HG02610 (cell line): ENCODE results near the gene POMT1.
"Not testable (repeated sequence)": the region's sequence is repeated elsewhere in the genome, so short reads cannot be mapped to it uniquely, and the experiment has no call there.

Source experiments
- ATAC-seq: cut with Tn5 transposase; IDR thresholded peaks from one replicate; pipeline ENCODE4 v1.9.1; 2021; ENCODE audit warnings: mild to moderate bottlenecking, moderate library complexity; ENCODE audit not compliant: unreplicated experiment

Gene POMT1, protein sequence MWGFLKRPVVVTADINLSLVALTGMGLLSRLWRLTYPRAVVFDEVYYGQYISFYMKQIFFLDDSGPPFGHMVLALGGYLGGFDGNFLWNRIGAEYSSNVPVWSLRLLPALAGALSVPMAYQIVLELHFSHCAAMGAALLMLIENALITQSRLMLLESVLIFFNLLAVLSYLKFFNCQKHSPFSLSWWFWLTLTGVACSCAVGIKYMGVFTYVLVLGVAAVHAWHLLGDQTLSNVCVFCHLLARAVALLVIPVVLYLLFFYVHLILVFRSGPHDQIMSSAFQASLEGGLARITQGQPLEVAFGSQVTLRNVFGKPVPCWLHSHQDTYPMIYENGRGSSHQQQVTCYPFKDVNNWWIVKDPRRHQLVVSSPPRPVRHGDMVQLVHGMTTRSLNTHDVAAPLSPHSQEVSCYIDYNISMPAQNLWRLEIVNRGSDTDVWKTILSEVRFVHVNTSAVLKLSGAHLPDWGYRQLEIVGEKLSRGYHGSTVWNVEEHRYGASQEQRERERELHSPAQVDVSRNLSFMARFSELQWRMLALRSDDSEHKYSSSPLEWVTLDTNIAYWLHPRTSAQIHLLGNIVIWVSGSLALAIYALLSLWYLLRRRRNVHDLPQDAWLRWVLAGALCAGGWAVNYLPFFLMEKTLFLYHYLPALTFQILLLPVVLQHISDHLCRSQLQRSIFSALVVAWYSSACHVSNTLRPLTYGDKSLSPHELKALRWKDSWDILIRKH

DNA sequence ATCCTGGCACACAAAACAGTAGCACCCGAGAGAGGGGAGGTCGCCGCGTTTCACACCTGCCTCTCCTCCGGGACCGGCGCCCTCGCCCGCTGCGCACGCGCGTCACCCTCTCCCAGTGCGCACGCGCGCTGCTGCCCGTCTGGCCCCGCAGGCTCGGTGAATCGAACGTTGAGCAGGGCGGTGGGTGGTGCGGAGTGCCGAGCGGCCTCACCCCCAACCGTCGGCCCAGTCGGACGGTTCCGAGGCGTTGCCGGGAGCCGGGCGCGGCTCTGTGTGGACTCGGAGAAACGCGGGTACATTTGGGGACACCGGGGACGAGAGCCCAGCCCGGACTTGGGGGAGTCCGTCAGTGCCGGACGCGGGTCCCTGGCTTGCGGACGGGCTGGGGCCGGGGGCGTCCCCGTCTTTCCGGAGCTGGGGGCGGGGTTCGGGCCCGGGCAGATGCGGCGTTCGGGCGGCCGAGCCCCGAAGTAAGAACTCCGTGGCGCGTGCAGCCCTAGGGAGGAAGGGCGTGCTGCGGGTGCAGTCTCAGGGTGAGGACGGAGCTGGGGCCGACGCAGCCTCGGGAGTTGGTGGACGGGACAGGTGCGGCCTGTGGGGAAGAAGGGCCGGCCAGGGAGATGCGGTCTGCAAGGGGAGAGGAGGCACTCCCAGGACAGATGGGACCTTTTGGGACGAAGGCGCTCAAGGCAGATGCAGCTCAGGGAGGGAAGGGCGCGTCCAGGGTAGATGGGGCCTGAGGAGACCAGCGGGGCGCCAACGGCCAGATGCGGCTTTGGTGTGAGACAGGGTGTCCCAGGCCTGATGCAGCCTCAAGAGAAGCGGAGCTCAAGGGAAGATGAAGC lies at the start of gene POMT1:
Gene POMT1, plus strand, starts transcription at position 138 of the 845 bp plus-strand sequence. CDS start 1,301 bp downstream, outside the sequence.
- peak; percentile 70 for ATAC-seq

DNA sequence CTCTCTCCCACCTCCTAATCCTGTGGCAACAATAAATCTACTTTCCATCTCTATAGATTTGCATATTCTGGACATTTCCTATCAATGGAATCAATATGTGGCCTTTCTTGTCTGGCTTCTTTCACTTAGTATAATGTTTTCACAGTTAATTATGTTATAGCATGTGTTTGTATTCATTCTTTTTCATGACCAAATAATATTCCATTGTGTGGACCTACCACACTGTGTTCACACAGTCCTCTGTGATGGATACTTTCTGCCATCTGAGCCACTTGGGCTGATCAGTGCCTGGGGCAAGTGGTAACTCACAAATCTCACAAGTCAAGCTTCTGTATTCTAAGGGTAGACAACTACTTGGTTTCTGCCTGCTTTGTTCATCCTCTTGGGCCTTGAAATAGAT lies 48.7 kb upstream of the POMT1 start:
- no peak for ATAC-seq

- ATAC-seq, result not testable (repeated sequence)
Measured at GRCh38 chr9:131455655-131456054, 47.1 kb upstream of the POMT1 start.

- ATAC-seq, result no peak
Measured at GRCh38 chr9:131457746-131458145, 45.0 kb upstream of the POMT1 start.

- ATAC-seq, result no peak
Measured at GRCh38 chr9:131459056-131459455, 43.7 kb upstream of the POMT1 start.

DNA sequence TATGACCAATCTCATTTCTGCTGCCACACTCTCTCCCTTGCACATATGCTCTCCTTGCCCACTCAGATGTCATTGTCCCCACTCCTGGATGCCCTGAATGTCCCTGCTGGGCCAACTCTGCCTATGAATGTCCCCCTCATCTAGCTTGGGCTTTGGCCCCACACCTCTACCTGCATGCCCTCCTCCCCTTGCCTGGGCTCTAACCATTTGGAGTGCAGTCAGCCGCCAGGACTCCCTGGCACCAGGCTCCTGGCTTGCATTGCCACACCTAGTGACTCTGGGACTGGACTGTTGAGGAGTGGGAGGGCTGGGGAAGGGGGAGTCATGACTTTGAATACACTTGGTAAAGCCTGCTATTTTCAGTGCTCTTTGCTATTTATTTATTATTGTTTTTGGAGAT lies 41.6 kb upstream of the POMT1 start:
- ATAC-seq, result no peak

DNA sequence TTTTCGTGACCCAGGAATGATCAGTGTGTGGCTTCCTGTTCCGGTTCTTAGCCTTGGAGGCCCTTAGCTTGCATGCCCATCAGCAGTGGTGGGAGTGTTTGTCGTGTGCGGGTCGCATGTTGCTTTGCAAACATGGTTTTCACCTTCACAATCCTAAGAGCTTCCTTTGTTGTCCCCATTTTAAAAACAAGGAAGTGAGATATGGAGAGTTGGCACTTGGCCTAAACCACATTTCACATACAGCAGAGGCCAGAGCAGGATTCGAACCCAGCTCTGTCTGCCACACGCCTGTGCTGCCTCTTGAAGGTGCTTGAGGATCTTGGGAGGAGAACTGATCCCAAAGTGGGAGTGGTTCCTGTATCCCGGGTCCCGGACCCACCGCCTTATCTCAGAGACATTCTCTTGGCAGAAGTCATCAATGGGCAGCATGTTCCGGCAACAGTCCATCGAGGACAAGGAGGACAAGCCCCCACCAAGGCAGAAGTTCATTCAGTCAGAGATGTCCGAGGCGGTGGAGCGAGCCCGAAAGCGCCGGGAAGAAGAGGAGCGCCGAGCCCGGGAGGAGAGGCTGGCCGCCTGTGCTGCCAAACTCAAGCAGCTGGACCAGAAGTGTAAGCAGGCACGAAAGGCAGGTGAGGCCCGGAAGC lies 38.2 kb upstream of the POMT1 start:
- ATAC-seq, result no peak

DNA sequence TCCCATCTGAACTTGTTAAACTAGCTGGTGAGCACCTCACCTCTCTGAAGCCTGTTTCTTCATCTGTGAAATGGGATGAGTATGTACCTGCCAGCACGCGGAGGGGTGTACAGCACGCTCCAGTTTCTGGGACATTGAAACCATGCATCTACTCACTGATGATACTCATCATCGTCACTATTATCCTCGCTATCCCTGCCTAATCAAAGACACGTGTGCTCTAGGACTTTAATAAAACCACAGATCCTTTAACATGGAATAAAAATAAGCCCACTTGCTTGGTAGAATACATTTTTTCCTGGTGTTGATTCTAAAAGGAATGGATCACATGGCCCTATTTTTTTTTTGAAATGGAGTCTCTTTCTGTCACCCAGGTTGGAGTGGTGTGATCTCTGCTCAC lies 37.3 kb upstream of the POMT1 start:
- ATAC-seq, result no peak

DNA sequence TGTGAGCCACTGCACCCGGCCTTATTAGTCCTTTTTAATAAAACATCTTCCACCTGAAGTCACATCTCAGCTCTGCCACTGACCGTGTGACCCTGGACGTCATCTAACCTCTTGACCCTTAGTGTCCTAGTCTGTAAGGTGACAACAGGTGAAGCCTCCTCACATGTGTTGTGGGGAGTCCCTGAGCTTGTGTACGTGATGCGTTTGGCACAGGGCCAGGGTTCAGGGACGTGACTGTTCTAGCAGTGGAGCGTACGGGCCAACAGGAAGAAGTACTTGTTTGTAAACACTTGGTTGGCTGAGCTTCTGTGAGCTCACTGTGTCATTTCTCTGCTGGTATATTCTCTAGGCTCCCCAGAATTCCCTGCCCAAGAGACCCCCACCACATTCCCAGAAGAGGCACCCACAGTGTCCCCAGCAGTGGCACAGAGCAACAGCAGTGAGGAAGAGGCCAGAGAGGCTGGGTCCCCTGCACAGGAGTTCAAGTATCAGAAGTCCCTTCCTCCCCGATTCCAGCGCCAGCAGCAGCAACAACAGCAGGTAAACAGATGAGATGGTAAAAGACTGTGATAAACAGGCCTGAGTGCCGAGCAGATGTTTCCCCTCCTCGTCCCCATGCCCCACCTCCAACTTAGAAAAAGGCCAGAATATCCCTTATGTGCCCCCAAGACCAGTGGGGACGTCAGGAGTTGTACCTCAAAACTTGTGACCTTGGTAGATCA lies 35.3 kb upstream of the POMT1 start:
- ATAC-seq, result no peak

- no peak for ATAC-seq
Measured at GRCh38 chr9:131468031-131468430, 34.7 kb upstream of the POMT1 start.

- no peak for ATAC-seq
Measured at GRCh38 chr9:131469356-131469755, 33.4 kb upstream of the POMT1 start.

DNA sequence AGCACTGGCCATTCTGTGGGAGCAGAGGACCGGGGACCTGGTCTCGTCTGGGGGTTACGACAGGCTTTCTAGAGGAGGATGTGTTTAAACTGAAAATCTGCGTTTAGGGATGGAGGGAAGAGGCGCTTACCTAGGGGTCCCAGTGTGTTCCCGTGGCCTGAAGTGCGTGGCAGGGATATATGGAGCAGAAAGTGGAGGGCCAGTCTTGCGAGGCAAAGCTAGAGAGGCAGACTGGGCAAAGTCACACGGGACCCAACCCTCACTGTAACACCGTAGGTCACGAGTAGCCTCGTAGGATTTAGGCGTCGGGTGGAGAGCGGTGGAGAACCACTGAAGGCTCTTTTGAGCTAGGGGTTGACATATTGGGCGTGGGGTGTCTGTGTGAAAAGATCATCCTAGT lies 32.8 kb upstream of the POMT1 start:
- no peak for ATAC-seq

GRCh38 chr9:131470581-131470991 lies 32.1 kb upstream of the POMT1 start:
- no peak for ATAC-seq

DNA sequence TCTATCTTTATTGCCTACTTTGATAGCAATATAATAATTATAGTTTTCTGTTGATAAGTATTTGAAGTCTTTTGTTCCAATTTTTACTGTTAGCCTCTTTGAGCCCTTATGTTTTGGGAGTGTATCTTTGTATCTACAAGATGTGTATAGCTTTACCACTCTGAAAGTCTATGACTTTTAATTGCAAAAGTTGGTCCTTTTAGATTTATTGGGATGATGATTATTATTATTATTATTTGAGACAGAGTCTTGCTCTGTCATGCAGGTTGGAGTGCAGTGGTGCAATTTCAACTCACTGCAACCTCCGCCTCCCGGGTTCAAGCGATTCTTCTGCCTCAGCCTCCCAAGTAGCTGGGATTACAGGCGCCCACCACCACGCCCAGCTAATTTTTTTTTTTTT lies 30.6 kb upstream of the POMT1 start:
- ATAC-seq, result not testable (repeated sequence)

GRCh38 chr9:131473198-131473885 lies 29.4 kb upstream of the POMT1 start:
- no peak for ATAC-seq

DNA sequence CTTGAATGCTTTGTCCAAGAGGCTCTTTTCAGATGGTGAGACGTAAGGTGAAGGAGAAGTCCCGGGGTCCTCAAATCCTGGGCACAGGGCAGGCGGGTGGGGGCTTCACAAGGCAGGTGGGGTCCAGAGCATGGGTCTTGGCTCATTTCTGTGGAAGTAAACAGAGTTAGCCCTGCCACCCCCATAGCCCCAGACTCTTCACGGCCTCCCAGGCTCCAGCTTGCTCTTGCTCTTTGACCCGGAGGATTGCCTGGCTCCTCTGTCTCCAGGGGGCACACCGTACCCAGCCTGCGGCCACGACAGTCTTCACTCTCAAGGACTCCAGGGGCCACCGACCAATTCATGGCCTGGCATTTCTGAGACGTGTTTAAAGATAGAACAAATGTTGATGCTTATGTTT lies 28.8 kb upstream of the POMT1 start:
- no peak for ATAC-seq

GRCh38 chr9:131474711-131475110 lies 28.0 kb upstream of the POMT1 start:
- ATAC-seq, result no peak

- ATAC-seq, result no peak
Measured at GRCh38 chr9:131475111-131475955, 27.4 kb upstream of the POMT1 start.
